CD4-positive, alpha-beta T cell treated with Interleukin-12 subunit alpha and Interleukin-12 subunit beta, for 1 hour (primary cell): ENCODE results near the gene KCNMB2.
"Not testable (repeated sequence)": the region's sequence is repeated elsewhere in the genome, so short reads cannot be mapped to it uniquely, and the experiment has no call there.

ENCODE experiments used
- DNase-seq: peaks from one replicate; pipeline ENCODE4 v3.0.0-alpha.2; 2020

KCNMB2 gene

DNA sequence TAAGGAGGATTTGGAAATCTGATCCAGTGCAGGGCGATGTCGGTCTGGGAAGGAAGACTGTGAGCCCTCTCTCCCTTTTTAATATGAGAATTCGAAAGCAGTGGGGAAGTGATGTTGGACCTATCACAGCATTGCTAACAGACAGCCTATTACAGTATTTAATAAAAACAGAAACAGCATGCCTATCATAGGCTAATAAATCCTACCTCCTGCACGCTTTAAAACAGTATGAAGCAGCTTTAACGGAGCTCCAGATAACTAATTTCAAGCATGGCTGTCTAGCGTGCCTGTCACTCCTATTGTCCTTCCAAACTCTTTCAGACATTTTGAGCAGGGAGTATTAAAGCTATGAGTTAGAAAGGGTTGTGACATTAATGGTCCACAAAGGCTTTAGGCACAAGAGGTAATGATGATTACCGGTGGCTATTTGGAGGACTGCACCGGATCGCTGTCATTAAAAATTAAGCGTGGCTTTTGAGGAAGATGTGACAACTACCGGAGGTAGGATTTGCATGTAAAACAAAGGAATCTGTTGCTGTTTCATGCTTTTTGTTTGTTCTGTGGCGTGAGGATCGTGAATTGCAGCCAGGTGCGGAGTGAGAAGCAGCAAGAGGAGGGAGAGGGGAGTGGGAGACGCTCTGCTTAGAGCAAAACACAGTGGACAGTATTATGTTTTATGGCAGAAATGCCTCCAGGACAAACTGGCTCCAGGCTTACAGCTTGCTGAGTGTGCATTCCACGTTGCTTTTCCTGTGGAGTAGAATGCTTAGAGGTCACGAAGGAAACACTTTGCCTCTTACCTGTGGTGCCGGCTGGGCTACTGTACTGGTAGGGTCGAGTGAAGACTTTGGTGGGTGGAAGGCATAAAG, at the start of gene KCNMB2:
KCNMB2 (plus strand) TSS at position 226 of the 869 bp plus-strand sequence.
- DNase-seq = no peak

- DNase-seq = no peak
Observed at GRCh38 chr3:178486903-178487302, 49.3 kb upstream of the KCNMB2 start.

- no peak for DNase-seq
Observed at GRCh38 chr3:178487752-178488151, 48.5 kb upstream of the KCNMB2 start.

GRCh38 chr3:178491751-178492150, 44.5 kb upstream of the KCNMB2 start:
- DNase-seq = no peak

- DNase-seq = no peak
Observed at GRCh38 chr3:178492491-178492890, 43.7 kb upstream of the KCNMB2 start.

GRCh38 chr3:178494386-178494785, 41.9 kb upstream of the KCNMB2 start:
- no peak for DNase-seq

GRCh38 chr3:178496911-178497310, 39.3 kb upstream of the KCNMB2 start:
- DNase-seq = no peak

DNA sequence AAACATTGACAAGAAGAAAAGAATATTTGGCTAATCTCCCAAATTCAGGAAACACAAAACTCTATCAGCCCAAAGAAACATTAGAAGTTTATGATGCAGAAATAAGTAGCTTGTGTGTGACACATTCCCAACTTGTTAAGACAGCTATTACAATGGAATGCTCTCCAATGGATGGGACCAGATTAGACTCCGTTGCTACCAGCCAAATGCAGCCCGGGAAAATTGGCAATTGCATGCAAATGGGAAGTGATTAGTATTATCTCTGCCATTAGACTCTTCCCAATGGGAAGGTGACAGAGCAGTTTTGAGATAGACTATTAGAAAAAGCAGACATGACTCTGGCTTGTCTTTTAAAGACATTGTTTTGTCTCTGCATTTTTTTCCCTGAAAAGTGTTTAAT, 37.4 kb upstream of the KCNMB2 start:
- DNase-seq = no peak

- no peak for DNase-seq
Observed at GRCh38 chr3:178500631-178501030, 35.6 kb upstream of the KCNMB2 start.

GRCh38 chr3:178504128-178504527, 32.1 kb upstream of the KCNMB2 start:
- DNase-seq = no peak

- no peak for DNase-seq
Observed at GRCh38 chr3:178505832-178506231, 30.4 kb upstream of the KCNMB2 start.

DNA sequence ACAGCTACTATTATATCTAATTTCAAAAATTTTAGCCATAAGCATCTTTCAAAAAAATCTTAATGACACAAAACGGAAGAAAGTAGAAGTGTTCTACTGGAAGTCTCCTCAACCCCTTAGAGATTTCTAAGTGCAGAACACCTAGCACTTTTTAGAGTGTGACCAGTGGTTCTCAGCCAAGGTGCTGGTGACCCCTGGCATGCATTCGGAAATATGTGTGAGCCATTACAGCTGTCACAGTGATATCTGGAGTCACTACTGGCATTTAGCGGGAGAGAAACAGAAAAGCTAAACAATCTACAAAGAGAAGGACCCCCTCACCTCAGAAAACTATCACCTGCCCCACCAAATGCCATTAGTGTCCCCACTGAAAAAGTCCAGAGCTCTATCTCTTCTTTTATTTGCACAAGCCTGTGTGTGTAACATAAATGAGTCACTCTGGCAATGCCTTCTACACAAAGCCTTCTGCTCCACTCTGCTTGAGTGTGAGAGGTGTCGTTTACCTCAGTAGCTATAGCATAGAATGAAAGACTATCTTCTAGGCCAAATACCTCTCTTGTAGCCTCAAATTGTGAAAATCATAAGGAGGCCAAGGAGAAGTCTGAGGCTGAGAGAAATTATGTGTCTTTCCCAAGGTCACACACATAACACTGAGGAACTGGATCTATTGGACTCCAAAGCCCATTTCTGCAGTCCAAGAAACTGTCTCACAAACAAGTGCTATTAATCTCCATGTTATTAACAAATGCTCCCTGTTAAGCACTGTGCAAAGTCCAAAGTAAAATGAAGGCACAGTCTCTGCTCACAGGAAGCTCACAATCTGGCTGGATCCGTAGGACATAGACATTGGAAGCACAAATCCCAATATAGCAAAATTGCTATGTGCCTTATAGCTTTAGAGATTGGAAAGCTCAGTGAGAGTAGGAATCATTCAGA, 28.5 kb upstream of the KCNMB2 start:
- no peak for DNase-seq

- no peak for DNase-seq
Observed at GRCh38 chr3:178508443-178508825, 27.8 kb upstream of the KCNMB2 start.

GRCh38 chr3:178510496-178510895, 25.7 kb upstream of the KCNMB2 start:
- no peak for DNase-seq

GRCh38 chr3:178512647-178513046, 23.6 kb upstream of the KCNMB2 start:
- no peak for DNase-seq

DNA sequence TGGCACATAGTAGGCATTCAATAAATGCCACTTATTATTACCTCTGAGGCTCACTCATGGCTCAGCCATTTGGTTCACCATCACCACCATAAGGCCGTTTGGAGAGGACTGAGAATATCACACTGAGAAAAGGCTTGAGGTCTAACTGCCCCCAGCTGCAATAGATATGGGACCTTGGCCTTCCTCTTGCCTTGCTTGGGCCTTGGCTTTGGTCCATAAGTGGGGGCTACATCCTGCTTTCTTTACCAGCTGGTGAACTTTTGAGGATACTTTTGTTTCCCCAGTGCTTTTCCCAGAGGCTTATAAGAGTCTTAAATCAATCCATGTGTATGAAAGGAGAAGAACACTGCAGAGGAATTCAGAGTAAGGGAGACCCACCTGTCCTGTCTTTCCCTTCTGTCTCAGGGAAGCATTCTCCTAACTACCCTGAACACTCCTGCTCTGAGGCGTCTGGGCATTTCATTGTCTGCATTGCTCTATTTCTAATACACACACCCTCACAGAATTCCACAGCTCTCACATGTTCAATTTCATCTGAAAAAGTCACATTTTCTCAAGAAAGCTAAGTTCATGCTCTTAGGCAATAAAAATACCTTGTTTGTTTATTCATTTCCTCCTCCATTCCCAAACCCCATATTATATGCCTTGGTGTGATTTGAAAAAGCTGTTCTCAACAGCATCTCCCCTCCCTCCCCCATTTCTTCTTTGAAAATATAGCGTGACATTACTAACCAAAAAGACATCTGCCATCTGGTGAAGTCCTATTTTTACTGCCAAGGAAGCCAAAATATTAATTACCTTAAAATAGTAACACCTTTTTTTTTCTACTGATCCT, 22.5 kb upstream of the KCNMB2 start:
- DNase-seq = no peak

DNA sequence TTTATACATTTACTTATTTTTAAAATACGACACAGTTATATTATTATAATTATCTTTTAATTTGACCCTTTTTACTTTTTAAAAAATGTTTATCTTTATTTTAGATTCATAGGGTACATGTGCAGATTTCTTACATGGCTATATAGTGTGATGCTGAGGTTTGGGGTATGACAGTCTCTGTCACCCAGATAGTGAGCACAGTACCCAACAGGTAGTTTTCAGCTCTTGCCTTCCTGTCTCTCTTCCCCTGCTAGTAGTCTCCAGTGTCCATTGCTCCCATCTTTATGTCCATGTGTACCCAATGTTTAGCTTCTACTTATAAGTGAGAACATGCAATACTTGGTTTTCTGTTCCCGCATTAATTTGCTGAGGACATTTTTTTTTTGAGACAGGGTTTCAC, 21.8 kb upstream of the KCNMB2 start:
- no peak for DNase-seq

- DNase-seq = not testable (repeated sequence)
Observed at GRCh38 chr3:178515076-178515744, 21.0 kb upstream of the KCNMB2 start.

- no peak for DNase-seq
Observed at GRCh38 chr3:178517665-178518334, 18.4 kb upstream of the KCNMB2 start.

DNA sequence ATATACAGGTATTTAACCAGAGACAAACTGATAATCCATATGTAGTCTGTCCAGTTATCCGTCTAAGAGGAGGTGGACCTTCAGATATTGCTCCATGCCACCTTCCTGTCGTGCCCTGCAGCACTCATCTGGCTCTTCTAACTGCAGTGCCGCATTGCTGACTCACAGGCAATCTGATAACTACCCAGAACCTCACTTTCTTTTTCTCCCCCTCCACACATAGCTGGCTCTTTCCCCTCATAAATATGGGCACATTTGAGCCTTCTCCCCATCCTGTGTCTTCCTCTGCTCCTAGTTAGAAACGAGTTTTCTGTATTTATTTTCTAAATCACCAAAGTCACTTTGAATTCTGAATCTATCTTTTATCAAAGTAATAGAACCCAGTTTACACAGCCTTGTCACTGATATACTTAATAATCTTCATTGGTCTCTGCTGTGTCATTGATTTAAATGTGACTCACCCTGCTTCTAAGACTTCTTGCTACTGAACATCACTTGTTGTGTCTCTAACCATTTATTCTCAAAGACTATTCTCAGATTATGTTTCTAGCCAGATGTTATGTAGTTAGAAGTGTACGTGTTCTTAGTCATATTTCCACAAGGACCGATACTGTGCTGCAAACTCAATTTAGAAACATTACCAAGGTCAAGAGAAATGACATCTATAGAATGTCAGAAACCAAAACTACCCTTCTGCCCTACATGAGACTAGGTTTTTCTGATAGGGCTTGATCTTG, 17.4 kb upstream of the KCNMB2 start:
- no peak for DNase-seq

- no peak for DNase-seq
Observed at GRCh38 chr3:178519701-178520100, 16.5 kb upstream of the KCNMB2 start.
